Putamen (tissue), 1 donor: ENCODE results near the gene OGG1.

Experiments used
- DNase-seq: peaks from one replicate; pipeline ENCODE4 v3.0.0-alpha.2; 2016; ENCODE audit warnings: low spot score

Gene OGG1

GRCh38 chr3:9786209-9786739 is 36.5 kb downstream of the OGG1 start:
- DNase-seq = no peak

- no peak for DNase-seq
Observed at GRCh38 chr3:9786825-9787669, 37.3 kb downstream of the OGG1 start.

- no peak for DNase-seq
Observed at GRCh38 chr3:9787714-9788113, 38.0 kb downstream of the OGG1 start.

GRCh38 chr3:9791127-9791526 is 41.4 kb downstream of the OGG1 start:
- DNase-seq = no peak

GRCh38 chr3:9791790-9792404 is 42.1 kb downstream of the OGG1 start:
- DNase-seq = no peak

- DNase-seq = peak; percentile 94
Observed at GRCh38 chr3:9792405-9793160, 42.8 kb downstream of the OGG1 start, which contains the start of the genes ARPC4 and TADA3. TSS of gene ARPC4 (plus strand) at chr3:9793082. CDS start at chr3:9793122, 40 bp downstream. TSS of gene TADA3 (minus strand) at chr3:9792473. CDS start at chr3:9791466, 1,007 bp downstream.

GRCh38 chr3:9793161-9793781 is 43.5 kb downstream of the OGG1 start:
- no peak for DNase-seq

- DNase-seq = no peak
Observed at GRCh38 chr3:9794400-9794799, 44.6 kb downstream of the OGG1 start.

GRCh38 chr3:9795207-9795606 is 45.5 kb downstream of the OGG1 start:
- no peak for DNase-seq

GRCh38 chr3:9797196-9797945 is 47.6 kb downstream of the OGG1 start:
- DNase-seq = no peak

GRCh38 chr3:9800529-9800928 is 50.8 kb downstream of the OGG1 start:
- DNase-seq = no peak

GRCh38 chr3:9803494-9803893 is 53.7 kb downstream of the OGG1 start:
- no peak for DNase-seq

GRCh38 chr3:9804996-9805395 is 55.2 kb downstream of the OGG1 start:
- DNase-seq = no peak

GRCh38 chr3:9806137-9806536 is 56.4 kb downstream of the OGG1 start:
- DNase-seq = no peak
